Esophagus muscularis mucosa (tissue), 4 donors: ENCODE results near the gene SOBP. TPM values are rescaled to one million over a fixed set of nuclear protein-coding genes. Genes with fewer than 3 reads are reported as not detected.
"Not testable (repeated sequence)": the region's sequence is repeated elsewhere in the genome, so short reads cannot be mapped to it uniquely, and the experiment has no call there.

Source experiments
- DNase-seq: peaks from one replicate; pipeline ENCODE4 v3.0.0-alpha.2; 2017; ENCODE audit errors: extremely low spot score
- H3K27ac ChIP-seq, 4 donors: fragments of 200-600 bp; sonication (generic); replicated peaks in 1 of 4; 1 replicate in 3 of 4; 2 replicates in 1 of 4; pipeline ENCODE4 v1.5.1; 2016 to 2019; ENCODE audit warnings: mild to moderate bottlenecking in 1 of 4
- H3K27me3 ChIP-seq, 4 donors: fragments of 200-600 bp; sonication (generic); one replicate each; pipeline versions ENCODE4 v1.5.1 to v1.6.0; 2016 to 2019
- H3K36me3 ChIP-seq, 4 donors: fragments of 200-600 bp; sonication (generic); one replicate each; pipeline ENCODE4 v1.5.1; 2016 to 2019
- H3K4me1 ChIP-seq, 4 donors: fragments of 200-600 bp; sonication (generic); one replicate each; pipeline ENCODE4 v1.5.1; 2016 to 2019
- H3K4me3 ChIP-seq, 4 donors: fragments of 200-600 bp; sonication (generic); 1 replicate in 2 of 4; 2 replicates in 2 of 4; pipeline ENCODE4 v1.5.1; 2016 to 2019; ENCODE audit warnings: mild to moderate bottlenecking in 4 of 4, moderate library complexity in 1 of 4
- H3K9me3 ChIP-seq, 4 donors: fragments of 200-600 bp; sonication (generic); 1 replicate in 3 of 4; 2 replicates in 1 of 4; pipeline ENCODE4 v1.5.1; 2016 to 2019
- EP300 ChIP-seq: sonication (generic); formaldehyde crosslinking; IDR thresholded peaks from one replicate; pipeline ENCODE4 v1.6.1; 2017; ENCODE audit warnings: antibody characterized with exemption
- POLR2A ChIP-seq: fragments of 450-650 bp; IDR thresholded peaks from one replicate; pipeline ENCODE4 v1.6.1; 2017; ENCODE audit warnings: antibody characterized with exemption, moderate library complexity, mild to moderate bottlenecking, low read depth
- POLR2AphosphoS5 ChIP-seq, 2 donors: sonication (generic); formaldehyde crosslinking; IDR thresholded peaks; one replicate each; pipeline ENCODE4 v1.6.1; 2017; ENCODE audit warnings: antibody characterized with exemption in 2 of 2
- WGBS: methylation state at CpG from one replicate; pipeline ENCODE4 v1.1.5; 2018; 5-methylcytosine and 5-hydroxymethylcytosine counted together
- intact Hi-C: fragments of 100-400 bp; cut with DNase I; formaldehyde crosslinking; loops from one replicate; pipeline ENCODE4 v1.15.1; 2023
- total RNA-seq, 4 donors: library from RNA; depleted of rRNA; stranded (reverse); fragments of >200 nt; gene quantifications; one replicate each; pipeline versions ENCODE4 v1.1.0 to v1.2.1, GENCODE V29; 2016
- TF ChIP-seq, protein P1 (sequence below), 3 experiments: fragments of 200-600 bp in 2 of 3; fragments of 450-650 bp in 1 of 3; sonication (generic) in 2 of 3; IDR thresholded peaks; one replicate each; pipeline ENCODE4 v1.5.1; 2017 to 2019; ENCODE audit warnings: antibody characterized with exemption in 3 of 3, mild to moderate bottlenecking in 2 of 3, moderate library complexity in 1 of 3

The SOBP gene
- total RNA-seq, 4 donors from 2014 or later, result 18.6 to 44.1 (median 27.6) TPM

DNA sequence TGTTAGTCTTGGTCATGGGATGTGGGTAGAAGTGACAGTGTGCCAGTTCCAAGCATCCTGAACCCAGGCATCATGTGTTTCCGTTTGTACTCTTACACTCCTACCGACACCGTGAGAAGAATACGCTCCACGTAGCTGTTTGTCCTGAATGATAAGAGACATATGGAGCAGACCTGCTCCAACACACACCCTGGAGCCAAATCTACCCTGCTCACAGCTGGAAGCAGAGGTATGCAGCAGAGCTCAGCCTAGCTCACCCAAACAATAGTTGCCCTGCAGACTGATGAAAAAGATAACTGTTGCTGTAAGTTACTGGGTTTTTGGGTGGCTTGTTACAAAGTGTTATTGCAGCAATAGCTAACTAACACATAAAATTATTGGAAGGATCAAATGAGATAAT, 16.3 kb upstream of the SOBP start:
- intact Hi-C loops, result no loop called here
- DNase-seq, result no peak
- Histone ChIP-seq H3K27ac (no peak overlapping the region), H3K4me3 (no peak overlapping the region), H3K27me3 (no peaks in the 10 kb centered on the region), H3K4me1 (no peaks in the 10 kb centered on the region), H3K9me3 (no peaks in the 10 kb centered on the region), H3K36me3 (no peaks in the 10 kb centered on the region)
- 48% methylated on average over 5 of the region's 5 CpGs for WGBS
- no peak for TF ChIP-seq EP300
- no peak for TF ChIP-seq POLR2AphosphoS5 (IDR thresholded peaks at IDR 0.05)
- no peak for TF ChIP-seq POLR2A
- TF ChIP-seq, protein P1, sequence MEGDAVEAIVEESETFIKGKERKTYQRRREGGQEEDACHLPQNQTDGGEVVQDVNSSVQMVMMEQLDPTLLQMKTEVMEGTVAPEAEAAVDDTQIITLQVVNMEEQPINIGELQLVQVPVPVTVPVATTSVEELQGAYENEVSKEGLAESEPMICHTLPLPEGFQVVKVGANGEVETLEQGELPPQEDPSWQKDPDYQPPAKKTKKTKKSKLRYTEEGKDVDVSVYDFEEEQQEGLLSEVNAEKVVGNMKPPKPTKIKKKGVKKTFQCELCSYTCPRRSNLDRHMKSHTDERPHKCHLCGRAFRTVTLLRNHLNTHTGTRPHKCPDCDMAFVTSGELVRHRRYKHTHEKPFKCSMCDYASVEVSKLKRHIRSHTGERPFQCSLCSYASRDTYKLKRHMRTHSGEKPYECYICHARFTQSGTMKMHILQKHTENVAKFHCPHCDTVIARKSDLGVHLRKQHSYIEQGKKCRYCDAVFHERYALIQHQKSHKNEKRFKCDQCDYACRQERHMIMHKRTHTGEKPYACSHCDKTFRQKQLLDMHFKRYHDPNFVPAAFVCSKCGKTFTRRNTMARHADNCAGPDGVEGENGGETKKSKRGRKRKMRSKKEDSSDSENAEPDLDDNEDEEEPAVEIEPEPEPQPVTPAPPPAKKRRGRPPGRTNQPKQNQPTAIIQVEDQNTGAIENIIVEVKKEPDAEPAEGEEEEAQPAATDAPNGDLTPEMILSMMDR (IDR thresholded peaks at IDR 0.05), result no peak

DNA sequence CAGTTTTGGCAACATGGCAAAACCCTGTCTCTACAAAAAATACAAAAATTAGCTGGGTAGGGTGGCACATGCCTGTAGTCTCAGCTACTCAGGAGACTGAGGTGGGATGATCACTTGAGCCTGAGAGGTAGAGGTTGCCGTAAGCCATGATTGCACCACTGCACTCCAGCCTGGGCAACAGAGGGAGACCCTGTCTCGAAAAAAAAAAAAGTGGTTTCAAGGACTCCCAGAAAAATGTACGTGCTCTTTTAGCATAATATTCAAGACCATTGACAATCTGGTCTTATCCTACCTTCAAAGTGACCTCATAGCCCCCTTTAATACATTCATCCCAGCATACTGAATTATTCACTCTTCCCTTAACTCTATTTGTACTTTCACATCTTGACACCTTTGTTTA, 14.6 kb upstream of the SOBP start:
- H3K27me3 ChIP-seq, H3K27ac ChIP-seq, H3K4me3 ChIP-seq, intact Hi-C loops, H3K4me1 ChIP-seq, H3K9me3 ChIP-seq, DNase-seq, H3K36me3 ChIP-seq: not testable (repeated sequence)
- WGBS, result 93% methylated on average over 3 of the region's 3 CpGs

DNA sequence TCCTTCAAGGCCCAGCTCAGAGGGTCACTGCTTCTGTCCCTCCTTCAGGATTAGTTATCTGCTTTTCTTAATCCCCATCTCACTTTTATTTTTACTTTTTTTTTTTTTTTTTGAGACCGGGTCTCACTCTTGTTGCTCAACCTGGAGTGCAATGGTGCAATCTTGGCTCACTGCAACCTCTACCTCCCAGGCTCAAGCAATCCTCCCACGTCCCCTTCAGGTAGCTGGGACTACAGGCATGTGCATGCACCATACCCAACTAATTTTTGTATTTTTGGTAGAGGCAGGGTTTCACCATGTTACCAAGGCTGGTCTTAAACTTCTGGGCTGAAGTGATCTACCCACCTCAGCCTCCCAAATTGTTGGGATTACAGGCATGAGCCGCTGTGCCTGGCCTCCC, 14.1 kb upstream of the SOBP start:
- H3K4me3 ChIP-seq, H3K9me3 ChIP-seq, intact Hi-C loops, H3K27ac ChIP-seq, H3K27me3 ChIP-seq, H3K36me3 ChIP-seq, H3K4me1 ChIP-seq, DNase-seq: not testable (repeated sequence)
- WGBS, result 81% methylated on average over 3 of the region's 3 CpGs

DNA sequence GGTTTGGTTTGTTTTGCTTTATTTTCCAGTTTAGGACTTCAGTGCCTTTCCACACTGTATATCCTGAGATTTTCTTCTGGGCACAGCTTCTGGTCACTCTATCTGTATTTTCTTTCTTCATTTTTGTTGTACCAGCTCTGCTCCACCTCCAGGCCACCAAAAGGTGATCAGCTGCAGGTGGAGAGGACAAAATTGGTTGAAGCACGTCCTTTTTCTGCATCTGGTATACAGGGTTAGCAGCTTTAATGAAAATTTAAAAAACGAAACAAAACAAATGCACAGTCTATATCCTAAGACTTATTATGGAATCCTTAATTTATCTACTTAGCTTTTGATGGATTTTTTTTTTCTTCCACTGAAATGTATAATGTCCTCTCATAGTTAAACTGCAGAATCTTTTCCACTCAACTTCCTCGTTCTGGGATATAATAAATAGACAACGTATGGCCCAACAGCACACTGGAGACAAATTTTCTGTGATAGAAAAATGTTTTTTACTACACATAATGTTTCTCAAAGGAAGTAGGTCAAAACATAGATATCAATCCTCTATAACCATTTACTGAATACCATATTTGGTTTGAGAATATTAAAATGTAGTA, 10.7 kb upstream of the SOBP start:
- Histone ChIP-seq H3K27ac (no peak overlapping the region), H3K4me3 (no peak overlapping the region), H3K27me3 (peaks cover 0 to 6% (median 0%) of the 10 kb centered on the region in 4 donors), H3K9me3 (no peaks in the 10 kb centered on the region), H3K4me1 (no peaks in the 10 kb centered on the region), H3K36me3 (no peaks in the 10 kb centered on the region)
- WGBS, result 88% methylated on average over 4 of the region's 4 CpGs
- no peak for DNase-seq
- no peak for TF ChIP-seq POLR2A
- TF ChIP-seq POLR2AphosphoS5 (IDR thresholded peaks at IDR 0.05), result no peak
- intact Hi-C loops, result no loop called here

DNA sequence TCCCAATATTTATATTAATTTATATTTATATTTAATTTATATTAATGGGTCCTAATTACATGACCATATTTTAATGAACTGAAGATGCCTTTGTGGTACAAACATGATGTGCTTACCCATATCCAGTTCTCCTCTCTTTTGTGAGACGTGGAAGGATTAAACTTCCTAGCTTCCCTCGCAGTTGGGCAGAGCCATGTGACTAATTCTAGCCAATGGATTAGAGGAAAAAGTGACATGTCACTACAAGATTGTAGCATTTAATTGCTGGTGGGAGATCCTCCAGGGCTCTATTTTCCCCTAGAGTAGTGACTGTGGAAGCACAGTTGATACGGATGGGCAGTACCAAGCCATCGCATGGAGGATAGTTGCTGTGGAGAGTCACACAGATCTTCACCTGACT, 4.8 kb upstream of the SOBP start:
- Histone ChIP-seq H3K27me3 (peaks cover 0 to 10% (median 0%) of the 10 kb centered on the region in 4 donors), H3K27ac (no peak overlapping the region), H3K9me3 (no peaks in the 10 kb centered on the region), H3K4me3 (no peak overlapping the region), H3K4me1 (peaks cover 8 to 20% (median 15%) of the 10 kb centered on the region in 4 donors), H3K36me3 (no peaks in the 10 kb centered on the region)
- WGBS, result 89% methylated on average over 4 of the region's 4 CpGs
- intact Hi-C loops, result loop anchor here (10.0 kb wide), 2 partner anchors 150 to 180 kb away; no protein-coding TSS in a partner anchor
- no peak for TF ChIP-seq EP300
- TF ChIP-seq, protein P1 (IDR thresholded peaks at IDR 0.05), result no peak
- no peak for TF ChIP-seq POLR2A
- TF ChIP-seq POLR2AphosphoS5 (IDR thresholded peaks at IDR 0.05), result no peak
- DNase-seq, result no peak

DNA sequence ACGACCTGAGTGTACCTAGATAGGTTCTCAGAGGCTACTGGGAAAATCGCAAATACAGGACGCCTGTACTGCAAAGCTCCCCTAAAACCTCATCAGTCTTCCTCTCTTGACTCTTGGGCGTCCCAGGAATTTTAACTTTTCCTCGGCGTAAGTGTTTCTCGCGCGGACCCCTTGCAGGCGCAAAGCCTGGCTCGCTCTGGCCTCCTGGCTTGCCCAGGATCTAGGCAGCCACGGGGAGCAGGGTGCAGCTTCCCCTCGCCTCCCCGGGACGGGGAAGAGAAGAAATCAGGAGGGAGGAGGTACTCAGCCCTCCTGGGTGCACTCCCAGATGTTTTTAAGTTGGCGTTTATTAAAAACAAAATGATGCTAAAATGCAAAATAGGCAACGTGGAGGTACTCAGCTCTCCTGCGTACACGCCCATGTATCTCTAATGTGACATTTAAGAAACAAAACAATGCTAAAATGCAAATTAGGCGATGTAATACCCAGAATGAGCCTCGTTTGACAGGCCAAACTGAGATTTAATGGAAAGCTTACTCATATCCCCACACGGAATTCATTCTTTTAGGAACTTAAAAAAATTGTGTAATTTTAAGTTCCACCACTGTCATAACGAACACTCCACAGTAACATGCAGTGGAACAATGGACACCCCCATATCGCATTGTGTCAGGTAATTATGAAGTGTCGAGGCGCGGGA, 1.6 kb upstream of the SOBP start:
- no peak for DNase-seq
- intact Hi-C loops, result loop anchor here (10.0 kb wide), 2 partner anchors 146 to 176 kb away; no protein-coding TSS in a partner anchor
- WGBS, result 18% methylated on average over 27 of the region's 27 CpGs
- no peaks in the 10 kb centered on the region for H3K36me3 ChIP-seq
- H3K4me3 ChIP-seq, result peak overlapping the region; percentile 76 to 87 (median 80)
- peak overlapping the region; percentile 87 to 92 (median 90) for H3K27ac ChIP-seq
- H3K4me1 ChIP-seq, result peaks cover 27 to 44% (median 42%) of the 10 kb centered on the region in 4 donors
- TF ChIP-seq EP300 (no peak), POLR2AphosphoS5 (IDR thresholded peaks at IDR 0.05) (no peak), POLR2A (no peak)
- TF ChIP-seq, protein P1 (IDR thresholded peaks at IDR 0.05), result no peak
- H3K9me3 ChIP-seq, result no peaks in the 10 kb centered on the region
- peaks cover 0 to 4% (median 0%) of the 10 kb centered on the region in 4 donors for H3K27me3 ChIP-seq
